HG02759 (cell line): ENCODE measurements around the gene ZNF606.

Source experiments
- ATAC-seq: cut with Tn5 transposase; IDR thresholded peaks from one replicate; pipeline ENCODE4 v1.9.1; 2021; ENCODE audit warnings: mild to moderate bottlenecking, moderate library complexity; ENCODE audit not compliant: unreplicated experiment

Gene ZNF606

DNA sequence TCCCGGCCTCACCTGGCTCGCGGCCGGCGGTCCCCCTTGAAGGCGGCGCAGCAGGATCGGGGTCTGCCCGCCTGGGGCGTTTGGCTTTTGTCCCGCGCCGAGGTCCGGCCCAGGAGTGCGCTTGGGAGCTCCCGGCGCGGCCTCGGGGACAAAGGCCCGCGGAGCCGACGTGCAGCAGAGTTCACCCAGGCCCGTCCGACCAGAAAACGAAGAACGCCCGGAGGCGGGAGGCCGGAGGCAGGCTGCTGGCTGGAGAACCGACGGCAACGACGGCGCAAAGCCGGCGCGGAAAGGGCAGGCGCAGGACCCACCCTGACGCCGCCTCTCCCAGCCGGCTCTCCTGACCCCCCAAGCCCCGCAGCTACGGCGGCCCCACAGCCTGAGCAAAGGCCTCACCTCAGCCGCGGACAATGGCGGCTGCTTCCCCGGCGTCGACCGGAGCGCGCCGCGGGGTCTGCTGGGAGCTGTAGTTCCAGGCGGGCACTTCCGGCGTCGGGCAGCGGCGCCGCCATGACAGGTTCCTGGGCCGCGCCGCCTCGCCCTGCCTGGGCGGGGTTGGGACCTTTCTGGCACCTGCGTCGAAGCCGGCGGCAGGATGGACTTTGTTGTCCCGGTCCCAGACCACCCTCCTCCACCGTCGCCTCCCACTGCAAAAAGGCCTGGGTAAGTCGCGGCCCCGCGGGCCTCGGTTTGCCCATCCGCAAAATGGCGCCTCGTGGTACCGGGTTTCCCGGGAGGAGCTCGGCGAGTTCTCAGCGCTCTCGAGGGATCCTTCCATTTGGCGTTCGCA lies at the start of gene ZNF606:
Gene ZNF606 (minus strand): TSS at position 437 of the 790 bp plus-strand sequence. CDS start 1,501 bp downstream, outside the sequence.
- peak; percentile 98 for ATAC-seq

DNA sequence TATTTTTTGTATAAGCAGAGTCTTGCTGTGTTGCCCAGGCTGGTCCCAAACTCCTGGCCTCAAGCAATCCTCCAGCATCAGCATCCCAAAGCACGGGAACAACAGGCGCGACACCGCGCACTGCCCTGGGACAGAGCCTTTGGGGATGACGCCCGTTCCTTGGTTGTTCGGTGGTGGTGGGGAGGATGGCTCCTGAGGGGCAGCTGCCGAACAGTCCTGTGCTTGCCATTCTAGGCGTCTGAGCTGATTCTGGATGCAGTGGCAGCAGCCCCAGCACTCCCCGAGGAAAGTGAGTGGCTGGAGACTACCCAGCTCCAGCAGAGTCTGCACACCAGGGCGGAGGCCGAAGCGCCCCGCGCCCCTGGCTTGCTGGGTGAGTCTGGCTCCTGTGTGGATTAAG lies 49.6 kb upstream of the ZNF606 start:
- ATAC-seq: no peak

GRCh38 chr19:58047672-58048071 lies 45.1 kb upstream of the ZNF606 start:
- ATAC-seq: no peak

- no peak for ATAC-seq
Observed at GRCh38 chr19:58046856-58047255, 44.2 kb upstream of the ZNF606 start.

- ATAC-seq: no peak
Observed at GRCh38 chr19:58045411-58046050, 42.9 kb upstream of the ZNF606 start.

- no peak for ATAC-seq
Observed at GRCh38 chr19:58044886-58045285, 42.3 kb upstream of the ZNF606 start.

DNA sequence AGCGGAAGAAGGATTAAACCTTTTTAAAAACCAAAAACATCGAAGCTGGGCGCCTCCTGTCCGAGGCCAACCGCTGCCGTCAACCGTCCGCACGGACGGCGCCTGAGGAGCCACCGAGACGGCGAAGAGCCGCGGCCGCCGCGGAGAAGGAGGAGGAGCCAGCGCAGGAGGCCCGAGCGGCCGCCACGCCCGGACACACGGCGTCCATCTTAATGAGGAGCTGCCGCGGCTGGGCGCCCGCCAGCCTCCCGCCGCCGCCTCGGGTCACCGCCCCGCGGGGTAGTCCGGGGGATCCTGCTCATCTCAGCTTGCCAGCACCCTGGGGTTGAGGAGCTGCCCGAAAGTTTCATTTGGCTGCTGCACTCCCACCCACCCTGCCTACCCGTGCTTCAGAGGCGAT lies 41.8 kb upstream of the ZNF606 start:
- no peak for ATAC-seq

DNA sequence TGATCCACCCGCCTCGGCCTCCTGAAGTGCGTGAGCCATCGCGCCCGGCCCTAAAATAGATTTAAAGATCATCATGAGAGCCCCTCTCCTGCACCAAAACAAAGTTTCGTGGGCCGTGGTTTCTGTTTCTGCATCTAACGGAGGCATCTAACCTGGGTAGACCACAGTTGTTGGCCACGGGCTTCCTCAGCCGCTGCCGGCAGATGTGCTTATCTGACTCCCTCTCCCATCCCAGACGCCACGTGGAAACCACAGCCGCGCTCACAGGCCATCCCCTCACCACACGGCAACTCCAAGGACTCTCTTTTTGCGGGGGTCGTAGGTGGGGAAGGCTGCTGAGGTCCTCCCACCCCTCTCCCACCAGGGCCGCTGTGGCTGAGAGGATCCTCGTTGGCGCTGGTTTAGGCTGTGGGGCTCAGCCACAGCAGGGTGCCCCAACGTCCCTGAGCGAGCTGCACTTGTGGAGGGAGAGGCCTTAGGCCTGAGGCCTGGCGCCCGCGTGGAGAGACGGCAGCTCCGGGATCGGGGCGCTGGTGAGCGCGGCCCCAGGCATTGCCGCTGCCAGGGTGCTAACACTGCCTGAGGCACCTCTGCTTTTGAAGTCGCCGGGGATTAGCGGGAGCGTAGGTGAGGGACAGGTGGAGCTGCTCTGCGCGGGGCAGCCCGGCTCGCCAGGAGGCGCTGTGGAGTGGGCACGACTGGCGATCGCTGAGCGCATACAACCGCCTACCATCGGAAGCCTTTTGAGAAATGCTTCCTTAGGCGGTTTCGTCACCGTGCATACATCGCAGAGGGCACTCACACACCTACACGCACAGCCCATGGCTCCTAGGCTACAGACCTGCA lies 40.1 kb upstream of the ZNF606 start:
- no peak for ATAC-seq

GRCh38 chr19:58040751-58041525 lies 38.3 kb upstream of the ZNF606 start:
- no peak for ATAC-seq

DNA sequence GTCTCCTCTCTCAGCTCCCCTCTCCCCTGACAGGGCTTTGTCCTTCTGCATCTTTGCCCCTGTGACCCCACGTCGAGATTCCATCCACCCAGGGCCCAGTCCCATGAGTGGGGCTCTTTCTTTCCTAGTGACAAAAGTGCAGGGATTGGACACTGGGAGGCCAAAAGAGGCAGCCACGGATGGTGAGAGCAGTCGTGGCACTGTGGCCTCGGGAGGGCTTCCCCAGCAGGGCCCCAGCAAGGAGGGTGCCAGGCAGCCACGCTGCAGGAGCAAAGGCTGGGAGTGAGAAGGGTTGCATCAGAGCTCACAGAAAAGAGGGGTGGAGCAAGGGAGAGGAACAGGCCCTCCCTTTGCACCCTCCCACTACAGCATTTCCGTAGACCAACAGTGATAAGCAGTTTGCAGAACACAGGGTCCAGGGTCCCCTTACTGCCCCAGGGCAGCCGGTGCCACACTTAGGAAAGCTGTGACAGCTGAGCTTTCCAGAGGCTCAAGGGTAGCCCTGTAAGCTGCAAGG lies 36.1 kb upstream of the ZNF606 start:
- ATAC-seq: no peak

DNA sequence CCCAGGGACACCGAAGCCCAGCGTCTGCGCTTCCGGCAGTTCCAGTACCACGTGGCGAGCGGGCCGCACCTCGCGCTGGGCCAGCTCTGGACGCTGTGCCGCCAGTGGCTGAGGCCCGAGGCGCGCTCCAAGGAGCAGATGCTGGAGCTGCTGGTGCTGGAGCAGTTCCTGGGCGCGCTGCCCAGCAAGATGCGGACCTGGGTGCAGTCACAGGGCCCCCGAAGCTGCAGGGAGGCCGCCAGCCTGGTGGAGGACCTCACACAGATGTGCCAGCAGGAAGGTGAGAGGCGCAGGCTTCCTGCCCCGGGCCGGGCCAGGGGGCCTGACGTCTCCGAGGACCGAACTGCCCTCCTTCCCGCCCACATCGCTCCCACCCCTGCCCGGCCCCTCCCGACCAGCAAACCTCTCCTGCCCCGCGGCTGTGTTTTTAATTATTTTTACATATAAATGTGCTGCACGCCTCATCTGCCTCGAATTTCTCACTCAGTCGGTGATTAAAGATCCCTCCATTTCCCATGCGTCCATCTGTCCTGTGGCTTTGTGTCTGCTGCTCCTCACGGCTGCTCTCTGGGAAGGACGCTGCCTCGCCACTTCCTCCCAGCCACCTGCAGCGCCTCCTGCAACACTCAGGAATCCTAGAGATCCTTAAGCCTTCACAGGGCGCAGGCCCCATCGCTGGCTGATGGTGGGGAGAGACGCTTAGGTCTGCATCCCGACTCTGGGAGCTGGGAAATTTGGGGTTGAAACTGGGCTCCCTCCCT lies 35.5 kb upstream of the ZNF606 start:
- no peak for ATAC-seq

- ATAC-seq: no peak
Observed at GRCh38 chr19:58035863-58036262, 33.2 kb upstream of the ZNF606 start.

DNA sequence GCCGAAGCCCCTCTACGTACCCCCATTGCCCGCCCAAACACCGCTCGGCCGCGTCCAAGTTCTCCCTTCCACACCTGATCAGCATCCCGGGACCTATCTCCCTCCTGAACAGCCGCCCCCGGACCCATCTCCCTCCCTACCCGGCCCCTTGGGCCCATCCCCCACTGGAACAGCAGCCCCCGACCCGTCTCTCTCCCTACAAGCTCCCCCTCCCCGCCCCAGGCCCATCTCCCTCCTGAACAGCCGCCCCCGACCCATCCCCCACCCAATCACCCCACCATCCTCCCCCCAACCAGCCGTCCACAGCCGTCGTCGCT lies 31.8 kb upstream of the ZNF606 start:
- no peak for ATAC-seq

- ATAC-seq: no peak
Observed at GRCh38 chr19:58033741-58034476, 31.3 kb upstream of the ZNF606 start, which contains the start of gene ZSCAN1. Gene ZSCAN1, plus strand, starts transcription at chr19:58034025. Its CDS starts 3,812 bp downstream, at chr19:58037837.

GRCh38 chr19:58024661-58025060 lies 22.0 kb upstream of the ZNF606 start:
- no peak for ATAC-seq

GRCh38 chr19:58022283-58022660 lies 19.7 kb upstream of the ZNF606 start:
- no peak for ATAC-seq

DNA sequence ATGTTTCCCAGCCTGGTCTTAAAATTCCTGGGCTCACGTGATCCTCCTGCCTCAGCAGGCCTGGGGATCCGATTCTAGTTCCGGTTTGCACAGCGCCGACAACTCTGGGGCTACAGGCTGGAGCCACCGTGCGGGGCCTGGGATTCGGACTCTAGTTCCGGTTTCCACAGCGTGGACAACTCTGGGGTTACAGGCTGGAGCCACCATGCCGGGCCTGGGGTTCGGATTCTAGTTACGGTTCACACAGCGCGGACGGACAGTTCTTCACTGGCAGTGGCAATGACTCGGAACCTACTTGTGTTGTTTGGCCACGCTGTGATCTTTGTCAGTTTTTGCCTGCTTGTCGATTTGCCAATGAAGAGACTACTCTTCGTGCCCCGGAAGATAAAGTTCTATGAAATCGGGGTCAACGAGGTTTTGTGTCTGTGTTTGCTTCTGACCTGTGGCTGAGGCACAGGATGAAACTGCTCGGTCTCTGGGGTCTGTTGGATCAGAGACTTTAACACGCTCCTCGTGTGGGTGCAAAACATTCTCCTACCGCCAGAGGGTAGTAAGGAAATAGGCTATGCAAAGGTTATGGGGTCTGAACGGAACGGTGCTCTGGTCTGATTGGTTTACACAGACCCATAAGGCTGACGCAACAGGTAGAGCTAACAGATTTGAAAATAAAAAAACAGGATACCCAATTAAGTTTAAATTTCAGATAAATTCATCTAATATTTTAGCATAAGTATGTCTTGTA lies 19.1 kb upstream of the ZNF606 start:
- no peak for ATAC-seq

- no peak for ATAC-seq
Observed at GRCh38 chr19:58020129-58020528, 17.5 kb upstream of the ZNF606 start.

DNA sequence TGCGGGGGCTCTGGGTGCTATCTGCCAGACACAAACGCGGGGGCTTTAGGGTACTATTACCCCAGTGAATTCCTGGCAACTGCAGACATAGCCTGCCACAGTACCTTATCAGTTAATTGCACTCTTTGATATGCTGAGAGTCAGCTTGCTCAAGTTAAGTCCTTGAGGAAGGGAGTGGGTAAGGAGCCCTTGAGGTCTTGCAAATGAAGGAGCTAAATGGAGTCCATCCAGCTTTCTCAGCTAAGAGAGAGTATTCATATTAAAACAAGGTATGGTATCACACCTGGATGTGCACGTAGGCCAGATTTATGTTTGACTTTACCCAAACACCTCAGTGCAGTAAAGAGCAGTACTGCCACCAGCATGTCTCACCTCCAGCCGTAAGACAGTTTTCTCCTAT lies 11.5 kb upstream of the ZNF606 start:
- ATAC-seq: no peak
